Kidney (tissue), 14 donors: ENCODE measurements around the gene SYNE3. TPM values are rescaled to one million over a fixed set of nuclear protein-coding genes. Genes with fewer than 3 reads are reported as not detected.

Experiments used
- DNase-seq, 5 donors: peaks; one replicate each; pipeline ENCODE4 v3.0.0-alpha.2; 2013 to 2020
- FAIRE-seq: peaks from 2 replicates; lab custom pipeline; 2012; peaks lifted over from hg19 to GRCh38; lab: Jason Lieb, UNC
- H3K27ac ChIP-seq, 2 donors: one replicate each; pipeline ENCODE4 v1.7.0; 2013; ENCODE audit warnings: low read depth in 2 of 2, low read length in 2 of 2, inconsistent platforms in 1 of 2
- H3K27me3 ChIP-seq: one replicate; pipeline ENCODE4 v1.7.1; 2013; ENCODE audit warnings: low read length, inconsistent platforms; ENCODE audit not compliant: control insufficient read depth, insufficient read depth
- H3K36me3 ChIP-seq, 3 donors: one replicate each; pipeline versions ENCODE4 v1.7.0 to v1.7.1; 2013; ENCODE audit warnings: low read length in 3 of 3, control low read depth in 1 of 3, inconsistent platforms in 1 of 3; ENCODE audit not compliant: insufficient read depth in 3 of 3, control insufficient read depth in 2 of 3
- H3K4me1 ChIP-seq, 3 donors: one replicate each; pipeline versions ENCODE4 v1.7.0 to v1.7.1; 2013; ENCODE audit warnings: low read length in 3 of 3, inconsistent platforms in 1 of 3, low read depth in 1 of 3; ENCODE audit not compliant: control insufficient read depth in 2 of 3, insufficient read depth in 2 of 3
- H3K4me3 ChIP-seq, 3 donors: one replicate each; pipeline versions ENCODE4 v1.7.0 to v1.8.1; 2013; ENCODE audit warnings: low read length in 3 of 3, control low read depth in 1 of 3, inconsistent platforms in 1 of 3
- H3K9ac ChIP-seq, 3 donors: one replicate each; pipeline versions ENCODE4 v1.7.0 to v1.7.1; 2013; ENCODE audit warnings: low read length in 3 of 3, control low read depth in 1 of 3, inconsistent platforms in 1 of 3
- H3K9me3 ChIP-seq, 3 donors: one replicate each; pipeline versions ENCODE4 v1.7.0 to v1.7.1; 2013; ENCODE audit warnings: low read length in 3 of 3, control low read depth in 1 of 3, inconsistent platforms in 1 of 3; ENCODE audit not compliant: control insufficient read depth in 2 of 3, insufficient read depth in 1 of 3
- CTCF ChIP-seq: IDR thresholded peaks from 3 replicates; pipeline ENCODE4 v1.5.1; 2012; ENCODE audit warnings: mild to moderate bottlenecking, moderate library complexity, borderline replicate concordance; ENCODE audit not compliant: insufficient read depth; ENCODE audit errors: extremely low read depth
- intact Hi-C: fragments of 100-400 bp; cut with DNase I; formaldehyde crosslinking; loops from one replicate; pipeline ENCODE4 v1.11.1; 2022
- polyA plus RNA-seq: library from polyadenylated mRNA; stranded (reverse); fragments of 350-450 nt; fragmentation: Illumina TruSeq; extraction: RNeasy Lipid Tissue Mini Kit (QIAGEN cat#74804); gene quantifications from one replicate; pipeline ENCODE4 v1.2.3, GENCODE V29; 2014; ENCODE audit warnings: low read depth, low replicate concordance; ENCODE audit not compliant: insufficient read depth
- total RNA-seq: library from RNA; stranded (reverse); fragmentation: NEBNext Ultra II Directional; extraction: Animal tissue kit (Norgen Biotek cat#: 25700); gene quantifications from one replicate; pipeline ENCODE4 v1.2.1, GENCODE V29; 2021
- donor health status: control.
- donor health status: control.
- donor health status: control.
- donor health status: control.
- donor health status: control.
- donor health status: DM: yes; HTN: yes; CAD: no.
- donor health status: Normal renal cell carcinoma (clear cell type).

SYNE3 gene
- total and polyA plus RNA-seq, 2 donors from 2014 or later, result 0.54 to 18.5 TPM

- Histone ChIP-seq H3K27ac (no peak overlapping the region), H3K4me1 (peaks cover 5 to 35% (median 31%) of the 10 kb centered on the region in 3 donors), H3K4me3 (no peak overlapping the region), H3K27me3 (no peaks in the 10 kb centered on the region), H3K9ac (no peak overlapping the region), H3K9me3 (no peaks in the 10 kb centered on the region), H3K36me3 (no peaks in the 10 kb centered on the region)
- no peak for DNase-seq
- TF ChIP-seq CTCF, result no peak
- no peak for FAIRE-seq
- intact Hi-C loops, result no loop called here
Observed at GRCh38 chr14:95529216-95529615, 12.8 kb upstream of the SYNE3 start.

GRCh38 chr14:95527387-95528002 lies 11.0 kb upstream of the SYNE3 start:
- peaks cover 4 to 27% (median 26%) of the 10 kb centered on the region in 3 donors for H3K4me1 ChIP-seq

GRCh38 chr14:95526483-95527386 lies 10.3 kb upstream of the SYNE3 start:
- Histone ChIP-seq H3K9me3 (no peaks in the 10 kb centered on the region), H3K4me1 (peaks cover 0 to 22% (median 21%) of the 10 kb centered on the region in 3 donors), H3K36me3 (no peaks in the 10 kb centered on the region), H3K4me3 (no peak overlapping the region), H3K27me3 (no peaks in the 10 kb centered on the region), H3K27ac (peak overlapping the region; percentile 43 to 44), H3K9ac (no peak overlapping the region)
- no peak for TF ChIP-seq CTCF
- intact Hi-C loops, result no loop called here
- no peak for DNase-seq
- FAIRE-seq, result no peak

More at GRCh38 chr14:95527387-95528002, 11.0 kb upstream of the SYNE3 start:
- DNase-seq (peak in 1 of 5 donors; percentile 61), FAIRE-seq (peak; percentile 86)
- Histone ChIP-seq H3K9me3 (no peaks in the 10 kb centered on the region), H3K36me3 (no peaks in the 10 kb centered on the region), H3K27me3 (no peaks in the 10 kb centered on the region), H3K9ac (no peak overlapping the region), H3K4me3 (no peak overlapping the region), H3K27ac (peak overlapping the region; percentile 43 to 44)
- TF ChIP-seq CTCF, result peak; percentile 71
- intact Hi-C loops, result no loop called here
